ENCODE data around the gene CLEC12A. TPM values are rescaled to one million over a fixed set of nuclear protein-coding genes. Genes with fewer than 3 reads are reported as not detected.
"Not testable (repeated sequence)": the region's sequence is repeated elsewhere in the genome, so short reads cannot be mapped to it uniquely, and the experiment has no call there.

CLEC12A gene
- total RNA-seq, 2 experiments from 2014 or later: not detected

GRCh38 chr12:10015450-10015849, 44.2 kb downstream of the CLEC12A start:
- H3K4me3 Mint-ChIP-seq: no peak overlapping the region
- no peak for DNase-seq
- CTCF ChIA-PET: no interaction called here
- H3K4me1 Mint-ChIP-seq: no peaks in the 10 kb centered on the region
- peaks cover 5% of the 10 kb centered on the region for H3K27me3 Mint-ChIP-seq
- no peaks in the 10 kb centered on the region for H3K36me3 Mint-ChIP-seq (ENCODE audit: low read depth)
- intact Hi-C loops (cut with DNase I, micrococcal nuclease): no loop called here
- H3K27ac Mint-ChIP-seq: no peak overlapping the region
- no peaks in the 10 kb centered on the region for H3K9me3 Mint-ChIP-seq (ENCODE audit: low read depth)
- no peak for ATAC-seq
- POLR2A ChIA-PET: no interaction called here

- ATAC-seq (no peak), DNase-seq (no peak)
- Mint-ChIP-seq H3K36me3 (ENCODE audit: low read depth) (no peaks in the 10 kb centered on the region), H3K27me3 (peaks cover 5% of the 10 kb centered on the region), H3K9me3 (ENCODE audit: low read depth) (no peaks in the 10 kb centered on the region), H3K4me3 (no peak overlapping the region), H3K27ac (no peak overlapping the region), H3K4me1 (no peaks in the 10 kb centered on the region)
- POLR2A ChIA-PET: no interaction called here
- CTCF ChIA-PET: interaction anchor here (0.7 kb wide), 1 partner anchor 57 kb away, joined by 3 read pairs; no protein-coding TSS in a partner anchor
- intact Hi-C loops (cut with DNase I, micrococcal nuclease): no loop called here
These were observed 45.7 kb downstream of the CLEC12A start for GRCh38 chr12:10016881-10017280.

GRCh38 chr12:10018386-10018785, 47.2 kb downstream of the CLEC12A start:
- H3K27me3 Mint-ChIP-seq: peaks cover 5% of the 10 kb centered on the region
- H3K4me3 Mint-ChIP-seq: no peak overlapping the region
- no peak overlapping the region for H3K27ac Mint-ChIP-seq
- H3K36me3 Mint-ChIP-seq (ENCODE audit: low read depth): no peaks in the 10 kb centered on the region
- ChIA-PET POLR2A (no interaction called here), CTCF (interaction anchor here (0.5 to 1.2 kb wide), 2 partner anchors 8 to 12 kb away, joined by 3 read pairs; no protein-coding TSS in a partner anchor)
- no peaks in the 10 kb centered on the region for H3K4me1 Mint-ChIP-seq
- H3K9me3 Mint-ChIP-seq (ENCODE audit: low read depth): no peaks in the 10 kb centered on the region
- intact Hi-C loops (cut with DNase I, micrococcal nuclease): no loop called here
- ATAC-seq: no peak
- DNase-seq: no peak

GRCh38 chr12:10021342-10021741, 50.1 kb downstream of the CLEC12A start:
- DNase-seq (no peak), ATAC-seq (no peak)
- Mint-ChIP-seq H3K36me3 (ENCODE audit: low read depth) (no peaks in the 10 kb centered on the region), H3K27ac (no peak overlapping the region), H3K4me1 (no peaks in the 10 kb centered on the region), H3K9me3 (ENCODE audit: low read depth) (no peaks in the 10 kb centered on the region), H3K27me3 (peaks cover 2% of the 10 kb centered on the region), H3K4me3 (no peak overlapping the region)
- POLR2A ChIA-PET: no interaction called here
- intact Hi-C loops (cut with DNase I, micrococcal nuclease): loop anchor here in 1 of 2 experiments (10.0 kb wide), 1 partner anchor 277 kb away; no protein-coding TSS in a partner anchor
- CTCF ChIA-PET: interaction anchor here (0.5 kb wide), 1 partner anchor 13 kb away, joined by 3 read pairs; no protein-coding TSS in a partner anchor

- DNase-seq (no peak), ATAC-seq (no peak)
- Mint-ChIP-seq H3K4me3 (no peak overlapping the region), H3K9me3 (ENCODE audit: low read depth) (no peaks in the 10 kb centered on the region), H3K36me3 (ENCODE audit: low read depth) (no peaks in the 10 kb centered on the region), H3K4me1 (no peaks in the 10 kb centered on the region), H3K27ac (no peak overlapping the region), H3K27me3 (peaks cover 2% of the 10 kb centered on the region)
- ChIA-PET CTCF (interaction anchor here (1.2 to 1.4 kb wide), 2 partner anchors 15 to 128 kb away, joined by 3 read pairs; partner anchors contain the start of gene CLEC12B), POLR2A (no interaction called here)
- intact Hi-C loops (cut with DNase I, micrococcal nuclease): loop anchor here in 1 of 2 experiments (10.0 kb wide), 1 partner anchor 280 kb away; no protein-coding TSS in a partner anchor
These were observed 54.0 kb downstream of the CLEC12A start for GRCh38 chr12:10025236-10025635.

- H3K27me3 Mint-ChIP-seq; H3K36me3 Mint-ChIP-seq (ENCODE audit: low read depth); POLR2A ChIA-PET; ATAC-seq; H3K4me1 Mint-ChIP-seq; H3K4me3 Mint-ChIP-seq; H3K9me3 Mint-ChIP-seq (ENCODE audit: low read depth); H3K27ac Mint-ChIP-seq; DNase-seq: not testable (repeated sequence)
- intact Hi-C loops (cut with DNase I, micrococcal nuclease): loop anchor here in 1 of 2 experiments (10.0 kb wide), 1 partner anchor 282 kb away; no protein-coding TSS in a partner anchor
- CTCF ChIA-PET: interaction anchor here (0.6 kb wide), 1 partner anchor 150 kb away, joined by 3 read pairs; no protein-coding TSS in a partner anchor
These were observed 55.5 kb downstream of the CLEC12A start for GRCh38 chr12:10026666-10027065.

GRCh38 chr12:10027311-10027710, 56.1 kb downstream of the CLEC12A start:
- CTCF ChIA-PET: no interaction called here

GRCh38 chr12:10027721-10028120, 56.5 kb downstream of the CLEC12A start:
- DNase-seq (no peak), ATAC-seq (no peak)
- no peaks in the 10 kb centered on the region for H3K4me1 Mint-ChIP-seq
- no peaks in the 10 kb centered on the region for H3K9me3 Mint-ChIP-seq (ENCODE audit: low read depth)
- intact Hi-C loops (cut with DNase I, micrococcal nuclease): loop anchor here in 1 of 2 experiments (10.0 kb wide), 1 partner anchor 283 kb away; no protein-coding TSS in a partner anchor
- no peak overlapping the region for H3K27ac Mint-ChIP-seq
- no peak overlapping the region for H3K4me3 Mint-ChIP-seq
- ChIA-PET POLR2A (no interaction called here), CTCF (no interaction called here)
- peaks cover 2% of the 10 kb centered on the region for H3K27me3 Mint-ChIP-seq
- H3K36me3 Mint-ChIP-seq (ENCODE audit: low read depth): no peaks in the 10 kb centered on the region

More at GRCh38 chr12:10027311-10027710, 56.1 kb downstream of the CLEC12A start:
- ATAC-seq (no peak), DNase-seq (no peak)
- Mint-ChIP-seq H3K27me3 (peaks cover 2% of the 10 kb centered on the region), H3K27ac (no peak overlapping the region), H3K4me3 (no peak overlapping the region), H3K9me3 (ENCODE audit: low read depth) (no peaks in the 10 kb centered on the region), H3K36me3 (ENCODE audit: low read depth) (no peaks in the 10 kb centered on the region), H3K4me1 (no peaks in the 10 kb centered on the region)
- intact Hi-C loops (cut with DNase I, micrococcal nuclease): loop anchor here in 1 of 2 experiments (10.0 kb wide), 1 partner anchor 283 kb away; no protein-coding TSS in a partner anchor
- POLR2A ChIA-PET: no interaction called here

GRCh38 chr12:10030446-10030845, 59.2 kb downstream of the CLEC12A start, which contains the start of gene CLEC9A:
CLEC9A (plus strand) TSS chr12:10030682; CDS start chr12:10052688, 22,006 bp downstream.
- ChIA-PET CTCF (no interaction called here), POLR2A (no interaction called here)
- Mint-ChIP-seq H3K27ac (no peak within 1 kb of the TSS), H3K4me1 (no peaks in the 10 kb centered on the region), H3K4me3 (no peak within 1 kb of the TSS), H3K36me3 (ENCODE audit: low read depth) (no peaks in the 10 kb centered on the region), H3K27me3 (peaks cover 2% of the 10 kb centered on the region), H3K9me3 (ENCODE audit: low read depth) (no peaks in the 10 kb centered on the region)
- DNase-seq (no peak), ATAC-seq (no peak)
- intact Hi-C loops (cut with DNase I, micrococcal nuclease): loop anchor here in 1 of 2 experiments (5.0 kb wide), 1 partner anchor 112 kb away; no protein-coding TSS in a partner anchor

GRCh38 chr12:10031321-10031720, 60.1 kb downstream of the CLEC12A start:
- H3K4me1 Mint-ChIP-seq: no peaks in the 10 kb centered on the region
- ATAC-seq (no peak), DNase-seq (no peak)
- ChIA-PET CTCF (no interaction called here), POLR2A (no interaction called here)
- intact Hi-C loops (cut with DNase I, micrococcal nuclease): loop anchor here in 1 of 2 experiments (5.0 kb wide), 1 partner anchor 111 kb away; no protein-coding TSS in a partner anchor
- H3K36me3 Mint-ChIP-seq (ENCODE audit: low read depth): no peaks in the 10 kb centered on the region
- peaks cover under 1% of the 10 kb centered on the region for H3K27me3 Mint-ChIP-seq
- no peak overlapping the region for H3K27ac Mint-ChIP-seq
- H3K4me3 Mint-ChIP-seq: no peak overlapping the region
- H3K9me3 Mint-ChIP-seq (ENCODE audit: low read depth): no peaks in the 10 kb centered on the region

GRCh38 chr12:10031771-10032175, 60.6 kb downstream of the CLEC12A start:
- Mint-ChIP-seq H3K9me3 (ENCODE audit: low read depth) (no peaks in the 10 kb centered on the region), H3K4me1 (no peaks in the 10 kb centered on the region), H3K27ac (no peak overlapping the region), H3K27me3 (no peaks in the 10 kb centered on the region), H3K36me3 (ENCODE audit: low read depth) (no peaks in the 10 kb centered on the region), H3K4me3 (no peak overlapping the region)
- ChIA-PET POLR2A (no interaction called here), CTCF (interaction anchor here (0.8 kb wide), 1 partner anchor 46 kb away, joined by 3 read pairs; no protein-coding TSS in a partner anchor)
- intact Hi-C loops (cut with DNase I, micrococcal nuclease): loop anchor here in 1 of 2 experiments (5.0 kb wide), 1 partner anchor 111 kb away; no protein-coding TSS in a partner anchor
- ATAC-seq: no peak
- no peak for DNase-seq
